GM21786 (cell line): ENCODE results near the gene EML5.

ENCODE experiments used
- ATAC-seq: cut with Tn5 transposase; IDR thresholded peaks from one replicate; pipeline ENCODE4 v1.9.1; 2021; ENCODE audit not compliant: unreplicated experiment

EML5 gene

GRCh38 chr14:88621100-88621499 is 171.7 kb downstream of the EML5 start:
- ATAC-seq: no peak

GRCh38 chr14:88618476-88618875 is 174.3 kb downstream of the EML5 start:
- ATAC-seq: no peak

GRCh38 chr14:88617479-88617878 is 175.3 kb downstream of the EML5 start:
- no peak for ATAC-seq

- no peak for ATAC-seq
Observed at GRCh38 chr14:88616697-88617096, 176.1 kb downstream of the EML5 start.

DNA sequence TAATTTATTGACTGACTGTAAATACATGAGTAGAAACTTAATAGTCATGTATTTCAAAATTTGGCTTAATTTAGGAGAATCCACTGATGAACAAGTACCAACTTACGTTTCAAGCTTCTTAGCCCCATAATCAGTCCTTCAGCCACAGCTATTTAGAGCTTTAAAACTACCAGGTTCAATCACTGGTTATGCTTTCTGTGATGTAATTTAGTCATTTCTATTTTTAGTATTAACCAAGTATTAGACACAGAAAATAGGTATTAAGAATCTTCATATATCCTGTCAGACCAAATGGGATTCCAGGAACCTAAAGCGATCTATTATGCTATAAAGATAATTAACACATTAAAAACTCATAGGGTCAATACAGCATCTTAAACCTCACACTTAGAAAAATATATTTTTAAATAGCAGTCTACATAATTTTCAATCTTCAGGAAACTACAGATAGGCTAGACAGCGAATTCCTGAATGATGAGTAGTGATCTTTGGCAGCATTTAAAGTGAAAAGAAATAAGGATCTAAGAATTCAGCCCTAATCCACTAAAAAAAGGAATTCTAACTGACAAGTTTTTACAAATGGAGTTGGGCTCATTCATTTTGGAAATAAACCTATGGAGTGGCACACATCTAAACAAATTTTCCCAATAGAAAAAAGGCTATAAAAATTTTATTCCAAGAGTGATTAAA is 178.4 kb downstream of the EML5 start:
- ATAC-seq: no peak

DNA sequence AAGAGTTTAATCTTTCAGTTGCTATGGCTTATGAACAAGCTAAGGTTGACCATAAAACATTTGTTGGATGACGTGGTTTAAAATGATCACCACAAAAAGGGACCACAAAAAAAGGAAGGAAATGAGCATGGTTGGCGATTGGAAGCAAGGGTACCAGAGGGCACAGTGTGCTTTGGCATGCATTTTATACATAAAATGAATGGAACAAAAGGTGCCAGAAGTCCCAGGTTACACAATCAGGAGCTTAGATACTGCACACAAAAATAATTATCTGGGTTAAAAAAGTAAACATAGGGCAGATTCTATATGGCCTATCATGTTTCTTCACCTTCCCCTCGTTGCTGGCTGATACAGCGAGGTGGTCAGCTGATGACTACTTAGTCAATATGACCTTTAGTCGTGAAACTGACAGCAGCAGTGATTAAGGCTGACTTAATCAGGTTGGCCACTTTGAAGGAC is 179.2 kb downstream of the EML5 start:
- peak; percentile 46 for ATAC-seq

DNA sequence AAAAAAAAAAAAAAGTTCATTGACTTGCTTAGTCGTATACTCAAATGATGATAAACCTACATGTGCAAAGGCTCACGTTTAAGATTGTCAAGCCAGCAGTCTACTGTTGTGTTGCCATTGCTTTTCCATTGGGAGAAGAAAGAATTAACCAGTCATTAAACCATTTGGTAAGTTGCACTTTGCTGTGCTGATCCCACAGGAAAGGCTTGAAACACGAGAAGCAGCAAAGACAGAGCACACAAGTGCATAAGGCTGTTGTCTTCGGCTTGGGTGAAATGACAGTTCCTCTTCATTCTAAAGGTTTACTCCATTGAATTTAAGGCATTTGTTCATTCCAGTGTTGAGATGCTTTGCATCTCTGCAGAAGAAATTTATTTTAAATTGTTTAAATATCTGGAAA is 179.8 kb downstream of the EML5 start:
- ATAC-seq: no peak

DNA sequence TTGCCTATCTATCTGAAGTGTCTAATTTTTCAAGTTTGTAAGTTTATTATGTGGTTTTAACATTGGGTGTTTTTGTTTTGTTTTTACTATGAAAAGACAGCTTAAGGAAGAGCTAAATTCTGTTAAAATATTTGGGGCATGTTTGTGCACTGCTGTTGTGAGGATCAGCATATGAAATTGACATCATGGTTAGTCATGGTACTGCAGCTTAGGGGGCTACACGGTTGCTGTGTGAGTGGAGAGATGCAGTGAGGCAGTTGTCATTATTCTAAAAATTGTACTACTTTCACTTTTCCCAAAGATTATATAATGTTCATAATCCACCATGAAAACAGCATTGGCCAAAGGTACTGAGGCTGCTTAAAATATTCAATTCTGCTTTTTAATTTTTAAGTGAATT is 180.9 kb downstream of the EML5 start:
- no peak for ATAC-seq

DNA sequence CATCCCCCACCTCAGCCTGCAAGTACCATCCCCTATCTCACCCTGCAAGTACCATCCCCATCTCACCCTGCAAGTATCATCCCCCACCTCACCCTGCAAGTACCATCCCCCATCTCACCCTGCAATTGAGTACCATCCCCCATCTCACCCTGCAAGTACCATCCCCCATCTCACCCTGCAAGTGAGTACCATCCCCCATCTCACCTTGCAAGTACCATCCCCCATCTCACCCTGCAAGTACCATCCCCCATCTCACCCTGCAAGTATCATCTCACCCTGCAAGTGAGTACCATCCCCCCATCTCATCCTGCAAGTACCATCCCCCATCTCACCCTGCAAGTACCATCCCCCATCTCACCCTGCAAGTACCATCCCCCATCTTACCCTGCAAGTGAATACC is 184.9 kb downstream of the EML5 start:
- no peak for ATAC-seq

- no peak for ATAC-seq
Observed at GRCh38 chr14:88605594-88605993, 187.2 kb downstream of the EML5 start.

- ATAC-seq: no peak
Observed at GRCh38 chr14:88604212-88604611, 188.5 kb downstream of the EML5 start.

GRCh38 chr14:88599761-88600439 is 192.9 kb downstream of the EML5 start:
- ATAC-seq: peak; percentile 88

DNA sequence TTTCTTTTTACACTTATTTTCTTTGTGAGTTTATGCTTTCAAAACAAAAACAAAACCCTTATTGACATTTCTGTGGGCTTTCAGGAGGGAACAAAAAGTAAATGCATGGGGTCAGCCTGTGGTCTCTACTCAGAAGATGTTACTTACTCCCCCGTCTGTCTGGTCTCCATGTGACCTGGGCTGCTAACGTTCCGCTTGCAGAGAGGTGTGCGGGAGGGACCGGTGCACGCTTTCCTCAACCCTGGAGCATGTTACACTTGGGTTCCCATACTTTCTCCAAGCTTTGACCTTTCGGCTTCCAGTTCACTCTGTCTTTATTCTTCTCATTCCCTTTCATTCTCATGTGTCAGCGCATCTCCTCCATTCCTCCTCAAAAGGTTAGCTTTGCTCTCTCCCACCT is 193.4 kb downstream of the EML5 start:
- ATAC-seq: peak; percentile 27

DNA sequence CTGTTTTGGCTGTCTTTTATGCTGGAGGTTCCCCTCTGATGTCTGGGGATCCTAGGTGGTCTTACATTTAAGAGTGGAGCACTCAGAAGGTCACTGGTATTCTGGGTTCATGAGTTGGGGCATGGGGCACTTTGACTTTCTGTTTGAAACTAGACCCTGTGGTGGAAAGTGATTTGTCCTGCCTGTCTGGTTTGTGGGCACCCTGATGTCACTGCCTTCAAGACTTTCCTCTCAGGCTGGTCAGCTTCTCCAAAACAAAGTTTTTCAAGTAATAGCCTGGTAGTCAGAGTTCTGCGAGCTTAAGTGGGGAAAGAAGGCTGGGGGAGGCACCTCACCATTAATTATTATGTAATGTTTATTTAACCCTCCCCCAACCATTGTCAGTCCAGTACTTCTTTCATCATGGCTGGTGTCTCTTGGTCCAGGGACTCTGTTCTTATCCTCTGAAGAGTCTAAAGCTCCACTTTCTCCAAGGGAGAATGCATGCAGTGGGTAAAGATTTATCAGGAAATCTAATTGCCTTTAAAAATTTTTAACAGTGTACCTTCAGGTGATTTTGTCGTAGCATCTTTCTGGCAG is 194.6 kb downstream of the EML5 start:
- no peak for ATAC-seq

DNA sequence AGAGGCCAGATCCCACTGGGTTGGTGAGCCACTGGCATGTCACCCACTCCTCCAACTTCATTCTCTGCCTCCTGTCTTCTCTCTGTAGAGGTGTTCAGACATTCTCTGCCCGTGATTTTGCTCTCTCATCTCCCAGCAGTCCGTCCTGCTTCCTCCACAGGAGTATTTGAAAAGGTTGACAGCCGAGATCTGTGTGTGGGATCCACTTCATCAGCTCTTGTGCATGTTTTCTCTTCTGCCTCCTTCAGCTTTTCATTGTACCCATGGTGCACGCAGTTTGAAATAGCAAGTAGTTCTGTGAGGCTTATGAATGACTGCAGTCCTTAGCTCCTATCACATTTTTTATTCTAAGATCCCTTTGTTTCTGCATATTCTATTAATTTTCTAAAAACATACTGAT is 195.2 kb downstream of the EML5 start:
- no peak for ATAC-seq

GRCh38 chr14:88597038-88597437 is 195.7 kb downstream of the EML5 start:
- ATAC-seq: no peak

DNA sequence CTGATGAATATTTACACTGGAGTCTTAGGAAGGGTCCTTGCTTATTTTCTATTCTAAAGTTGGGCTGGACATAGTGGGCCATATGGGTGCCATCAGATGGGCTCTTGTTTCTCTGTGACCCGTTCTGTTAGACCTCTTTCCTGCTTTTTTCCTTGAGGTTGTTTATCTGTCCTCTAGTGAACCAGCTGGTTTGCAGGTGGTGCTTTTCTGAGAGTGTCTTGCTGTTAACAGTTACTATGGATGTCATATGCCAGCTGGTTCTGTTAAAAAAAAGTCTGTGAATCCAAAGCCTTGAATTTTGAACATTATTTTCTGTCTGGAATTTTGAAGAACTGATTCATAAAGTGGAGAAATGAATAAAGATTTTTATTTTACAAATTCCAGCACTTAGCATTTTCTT is 200.7 kb downstream of the EML5 start:
- ATAC-seq: no peak

DNA sequence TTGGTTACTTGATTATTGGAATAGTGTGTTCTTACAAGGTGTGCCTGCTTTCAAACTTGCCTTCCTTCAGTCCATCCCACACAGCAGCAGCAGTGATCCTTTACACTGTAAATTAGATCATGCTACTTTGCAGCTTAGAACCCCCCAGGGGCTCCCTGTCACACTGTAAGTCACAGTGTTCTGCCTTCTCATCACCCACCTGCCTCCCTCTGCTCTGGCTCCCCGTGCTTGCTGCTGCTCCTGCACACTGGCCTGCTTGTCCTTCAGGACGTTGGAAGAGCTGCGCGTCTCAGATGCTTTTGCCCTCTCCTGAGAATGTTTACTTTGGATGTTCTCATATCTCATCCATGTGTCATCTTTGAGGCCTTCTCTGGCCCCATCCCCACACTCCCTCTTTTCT is 202.6 kb downstream of the EML5 start:
- ATAC-seq: no peak

- ATAC-seq: no peak
Observed at GRCh38 chr14:88588081-88588480, 204.7 kb downstream of the EML5 start.

- no peak for ATAC-seq
Observed at GRCh38 chr14:88584451-88584850, 208.3 kb downstream of the EML5 start.

- no peak for ATAC-seq
Observed at GRCh38 chr14:88576222-88576621, 216.5 kb downstream of the EML5 start.

DNA sequence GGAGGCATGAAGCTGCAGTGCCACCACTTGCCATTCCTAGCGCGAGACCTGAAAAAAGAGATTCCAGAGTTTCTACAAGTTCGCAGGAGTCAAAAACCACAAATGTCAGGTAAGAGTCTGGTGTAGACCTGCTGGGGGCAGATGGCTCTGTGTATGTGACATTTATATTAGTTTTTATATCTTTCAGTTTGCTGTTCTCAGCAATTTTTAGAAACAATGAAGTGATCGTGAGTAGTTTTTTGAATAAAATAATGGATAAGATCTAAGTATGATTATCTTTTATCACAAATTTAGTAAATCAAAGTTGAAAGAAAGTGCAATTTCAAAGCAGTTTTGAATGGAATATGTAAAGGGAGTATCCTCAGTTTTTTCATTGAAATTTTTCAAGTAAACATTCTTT is 220.6 kb downstream of the EML5 start:
- no peak for ATAC-seq
